HEK293 (cell line): Measurements from ENCODE around the gene TMA16.

Experiments used
- CTCF ChIA-PET: fragments of 350-600 bp; formaldehyde crosslinking; extraction: SDS; loops from one replicate; lab custom pipeline; 2021; ENCODE audit warnings: antibody characterized with exemption; lab: Yijun Ruan, JAX
- POLR2A ChIA-PET: fragments of 300-600 bp; formaldehyde crosslinking; extraction: SDS; loops from one replicate; lab custom pipeline; 2020; ENCODE audit warnings: antibody characterized with exemption, inconsistent platforms; lab: Yijun Ruan, JAX
- H3K27ac ChIP-seq: fragments of 200-500 bp; sonication (Bioruptor generic); 2 replicates; pipeline ENCODE4 v1.5.1; 2014; ENCODE audit warnings: low read depth, low read length, control low read depth, inconsistent platforms; ENCODE audit errors: extremely low read depth
- H3K36me3 ChIP-seq, 2 experiments: fragments of 200-500 bp in 1 of 2; sonication (Bioruptor generic) in 1 of 2; 1 replicate in 1 of 2; 2 replicates in 1 of 2; pipeline ENCODE4 v1.5.1; 2014 to 2017; ENCODE audit warnings: inconsistent platforms in 2 of 2, low read length in 2 of 2; ENCODE audit not compliant: control insufficient read depth in 2 of 2, insufficient read depth in 1 of 2
- H3K4me1 ChIP-seq: fragments of 200-500 bp; sonication (Bioruptor generic); 2 replicates; pipeline ENCODE4 v1.5.1; 2014; ENCODE audit warnings: mild to moderate bottlenecking, low read length, inconsistent platforms; ENCODE audit not compliant: control insufficient read depth, insufficient read depth
- H3K4me3 ChIP-seq: 2 replicates; pipeline ENCODE4 v1.5.1; 2011; ENCODE audit warnings: low read depth, mild to moderate bottlenecking, control low read depth, low read length, moderate library complexity
- H3K9me3 ChIP-seq: fragments of 200-500 bp; sonication (Bioruptor generic); 2 replicates; pipeline ENCODE4 v1.5.1; 2014; ENCODE audit warnings: low read depth, low read length, inconsistent platforms; ENCODE audit not compliant: control insufficient read depth, insufficient read depth
- BCL11B ChIP-seq: fragments of 450-650 bp; formaldehyde crosslinking; IDR thresholded peaks from 2 replicates; pipeline ENCODE4 v1.5.1; 2016; ENCODE audit warnings: low read depth, missing biosample characterization, missing genetic modification characterization
- EGR2 ChIP-seq: fragments of 450-650 bp; formaldehyde crosslinking; IDR thresholded peaks from 2 replicates; pipeline ENCODE4 v1.5.1; 2016; ENCODE audit warnings: low read depth, missing biosample characterization, missing genetic modification characterization
- OSR2 ChIP-seq: fragments of 450-650 bp; formaldehyde crosslinking; IDR thresholded peaks from 2 replicates; pipeline ENCODE4 v1.5.1; 2016; ENCODE audit warnings: missing biosample characterization, missing genetic modification characterization
- SCRT1 ChIP-seq: fragments of 450-650 bp; formaldehyde crosslinking; IDR thresholded peaks from 2 replicates; pipeline ENCODE4 v1.5.1; 2016; ENCODE audit warnings: missing biosample characterization, missing genetic modification characterization, borderline replicate concordance
- YY2 ChIP-seq: fragments of 450-650 bp; formaldehyde crosslinking; IDR thresholded peaks from 2 replicates; pipeline ENCODE4 v1.5.1; 2016; ENCODE audit warnings: missing biosample characterization, missing genetic modification characterization
- ZBTB7A ChIP-seq: fragments of 450-650 bp; formaldehyde crosslinking; IDR thresholded peaks from 2 replicates; pipeline ENCODE4 v1.5.1; 2016; ENCODE audit warnings: low read depth, missing biosample characterization, missing genetic modification characterization
- ZFP37 ChIP-seq: fragments of 450-650 bp; formaldehyde crosslinking; IDR thresholded peaks from 2 replicates; pipeline ENCODE4 v1.5.1; 2016; ENCODE audit warnings: missing biosample characterization, missing genetic modification characterization
- ZNF121 ChIP-seq: fragments of 450-650 bp; formaldehyde crosslinking; IDR thresholded peaks from 2 replicates; pipeline ENCODE4 v1.5.1; 2016; ENCODE audit warnings: missing biosample characterization, missing genetic modification characterization
- ZNF146 ChIP-seq: fragments of 450-650 bp; formaldehyde crosslinking; IDR thresholded peaks from 2 replicates; pipeline ENCODE4 v1.5.1; 2016; ENCODE audit warnings: missing biosample characterization, missing genetic modification characterization
- ZNF221 ChIP-seq: fragments of 450-650 bp; formaldehyde crosslinking; IDR thresholded peaks from 2 replicates; pipeline ENCODE4 v1.5.1; 2017; ENCODE audit warnings: missing biosample characterization, missing genetic modification characterization, borderline replicate concordance
- ZNF248 ChIP-seq: fragments of 450-650 bp; formaldehyde crosslinking; IDR thresholded peaks from 2 replicates; pipeline ENCODE4 v1.5.1; 2017; ENCODE audit warnings: missing biosample characterization, missing genetic modification characterization
- ZNF324 ChIP-seq: fragments of 450-650 bp; formaldehyde crosslinking; IDR thresholded peaks from 2 replicates; pipeline ENCODE4 v1.5.1; 2016; ENCODE audit warnings: missing biosample characterization, missing genetic modification characterization
- ZNF354C ChIP-seq: fragments of 450-650 bp; formaldehyde crosslinking; IDR thresholded peaks from 2 replicates; pipeline ENCODE4 v1.5.1; 2016; ENCODE audit warnings: missing biosample characterization, missing genetic modification characterization, low read depth, borderline replicate concordance
- ZNF391 ChIP-seq: fragments of 450-650 bp; formaldehyde crosslinking; IDR thresholded peaks from 2 replicates; pipeline ENCODE4 v1.5.1; 2016; ENCODE audit warnings: low read depth, missing biosample characterization, missing genetic modification characterization, borderline replicate concordance
- ZNF404 ChIP-seq: fragments of 450-650 bp; formaldehyde crosslinking; IDR thresholded peaks from 2 replicates; pipeline ENCODE4 v1.5.1; 2017; ENCODE audit warnings: missing biosample characterization, missing genetic modification characterization
- ZNF426 ChIP-seq: fragments of 450-650 bp; formaldehyde crosslinking; IDR thresholded peaks from 2 replicates; pipeline ENCODE4 v1.5.1; 2017; ENCODE audit warnings: missing biosample characterization, missing genetic modification characterization, mild to moderate bottlenecking, inconsistent platforms, moderate library complexity
- ZNF473 ChIP-seq: fragments of 450-650 bp; formaldehyde crosslinking; IDR thresholded peaks from 2 replicates; pipeline ENCODE4 v1.5.1; 2017; ENCODE audit warnings: missing biosample characterization, missing genetic modification characterization
- ZNF48 ChIP-seq: fragments of 450-650 bp; formaldehyde crosslinking; IDR thresholded peaks from 2 replicates; pipeline ENCODE4 v1.5.1; 2016; ENCODE audit warnings: missing biosample characterization, missing genetic modification characterization
- ZNF530 ChIP-seq: fragments of 450-650 bp; formaldehyde crosslinking; IDR thresholded peaks from 2 replicates; pipeline ENCODE4 v1.5.1; 2016; ENCODE audit warnings: low read depth, missing biosample characterization, missing genetic modification characterization
- ZNF621 ChIP-seq: fragments of 450-650 bp; formaldehyde crosslinking; IDR thresholded peaks from 2 replicates; pipeline ENCODE4 v1.5.1; 2017; ENCODE audit warnings: missing biosample characterization, missing genetic modification characterization
- ZNF664 ChIP-seq: fragments of 450-650 bp; formaldehyde crosslinking; IDR thresholded peaks from 2 replicates; pipeline ENCODE4 v1.5.1; 2016; ENCODE audit warnings: missing biosample characterization, missing genetic modification characterization
- ZNF701 ChIP-seq: fragments of 450-650 bp; formaldehyde crosslinking; IDR thresholded peaks from 2 replicates; pipeline ENCODE4 v1.5.1; 2016; ENCODE audit warnings: missing biosample characterization, missing genetic modification characterization
- ZNF76 ChIP-seq: fragments of 450-650 bp; formaldehyde crosslinking; IDR thresholded peaks from 2 replicates; pipeline ENCODE4; 2016; ENCODE audit warnings: low read depth, missing biosample characterization, missing genetic modification characterization, borderline replicate concordance
- ZSCAN23 ChIP-seq: fragments of 450-650 bp; formaldehyde crosslinking; IDR thresholded peaks from 2 replicates; pipeline ENCODE4 v1.5.1; 2016; ENCODE audit warnings: missing biosample characterization, missing genetic modification characterization
- ZSCAN30 ChIP-seq: fragments of 450-650 bp; IDR thresholded peaks from 2 replicates; pipeline ENCODE4 v1.5.1; 2018; ENCODE audit warnings: missing biosample characterization, mild to moderate bottlenecking, missing genetic modification characterization, moderate library complexity
- TF ChIP-seq, protein P1 (sequence below): fragments of 450-650 bp; formaldehyde crosslinking; conservative IDR thresholded peaks from 2 replicates; pipeline ENCODE4 v1.5.1; 2016; ENCODE audit warnings: low read depth, missing biosample characterization, missing genetic modification characterization
- TF ChIP-seq, protein P2 (sequence below): fragments of 450-650 bp; formaldehyde crosslinking; IDR thresholded peaks from 2 replicates; pipeline ENCODE4 v1.5.1; 2016; ENCODE audit warnings: missing biosample characterization, missing genetic modification characterization
- TF ChIP-seq, protein P3 (sequence below): fragments of 450-650 bp; formaldehyde crosslinking; IDR thresholded peaks from 2 replicates; pipeline ENCODE4 v1.5.1; 2017; ENCODE audit warnings: missing biosample characterization, missing genetic modification characterization

The TMA16 gene

DNA sequence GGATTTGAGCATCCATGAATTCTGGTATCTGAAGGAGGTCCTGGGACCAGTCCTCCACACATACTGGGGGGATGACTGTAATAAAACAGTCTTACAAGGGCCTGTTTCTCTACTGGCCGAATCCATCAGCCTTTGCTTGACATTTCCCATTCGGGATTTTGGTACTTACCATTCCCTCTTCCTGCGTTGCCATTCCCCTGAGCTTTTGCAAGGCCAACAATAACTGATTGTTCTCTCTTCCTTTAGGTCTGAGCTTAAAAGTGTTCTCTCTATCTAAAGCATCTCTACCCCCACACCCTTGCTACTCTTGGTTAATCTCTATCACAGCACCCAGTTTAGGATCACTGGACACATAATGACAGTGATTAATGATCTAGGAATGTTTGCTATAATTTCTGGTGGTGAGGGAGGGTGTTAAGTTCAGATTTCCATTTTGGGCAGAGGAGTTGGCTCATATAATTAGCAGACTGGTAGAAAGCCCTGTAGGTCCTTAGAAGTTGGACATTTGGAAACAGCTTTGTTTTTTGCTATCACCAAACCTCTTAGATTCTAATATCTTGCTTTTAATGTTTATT lies 29.4 kb downstream of the TMA16 start:
- Histone ChIP-seq H3K4me3 (no peak overlapping the region), H3K36me3 (peaks cover 12 to 67% of the 10 kb centered on the region in 2 experiments; a peak in 2 of 3 replicates), H3K4me1 (no peaks in the 10 kb centered on the region), H3K9me3 (no peaks in the 10 kb centered on the region), H3K27ac (no peak overlapping the region)
- POLR2A ChIA-PET = interaction anchor here (0.8 kb wide), 1 partner anchor 96 kb away, joined by 3 read pairs; no protein-coding TSS in a partner anchor
- TF ChIP-seq EGR2 (tag by site-specific recombination) = no peak
- TF ChIP-seq ZNF426 (tag by site-specific recombination) = no peak
- TF ChIP-seq, protein P1, sequence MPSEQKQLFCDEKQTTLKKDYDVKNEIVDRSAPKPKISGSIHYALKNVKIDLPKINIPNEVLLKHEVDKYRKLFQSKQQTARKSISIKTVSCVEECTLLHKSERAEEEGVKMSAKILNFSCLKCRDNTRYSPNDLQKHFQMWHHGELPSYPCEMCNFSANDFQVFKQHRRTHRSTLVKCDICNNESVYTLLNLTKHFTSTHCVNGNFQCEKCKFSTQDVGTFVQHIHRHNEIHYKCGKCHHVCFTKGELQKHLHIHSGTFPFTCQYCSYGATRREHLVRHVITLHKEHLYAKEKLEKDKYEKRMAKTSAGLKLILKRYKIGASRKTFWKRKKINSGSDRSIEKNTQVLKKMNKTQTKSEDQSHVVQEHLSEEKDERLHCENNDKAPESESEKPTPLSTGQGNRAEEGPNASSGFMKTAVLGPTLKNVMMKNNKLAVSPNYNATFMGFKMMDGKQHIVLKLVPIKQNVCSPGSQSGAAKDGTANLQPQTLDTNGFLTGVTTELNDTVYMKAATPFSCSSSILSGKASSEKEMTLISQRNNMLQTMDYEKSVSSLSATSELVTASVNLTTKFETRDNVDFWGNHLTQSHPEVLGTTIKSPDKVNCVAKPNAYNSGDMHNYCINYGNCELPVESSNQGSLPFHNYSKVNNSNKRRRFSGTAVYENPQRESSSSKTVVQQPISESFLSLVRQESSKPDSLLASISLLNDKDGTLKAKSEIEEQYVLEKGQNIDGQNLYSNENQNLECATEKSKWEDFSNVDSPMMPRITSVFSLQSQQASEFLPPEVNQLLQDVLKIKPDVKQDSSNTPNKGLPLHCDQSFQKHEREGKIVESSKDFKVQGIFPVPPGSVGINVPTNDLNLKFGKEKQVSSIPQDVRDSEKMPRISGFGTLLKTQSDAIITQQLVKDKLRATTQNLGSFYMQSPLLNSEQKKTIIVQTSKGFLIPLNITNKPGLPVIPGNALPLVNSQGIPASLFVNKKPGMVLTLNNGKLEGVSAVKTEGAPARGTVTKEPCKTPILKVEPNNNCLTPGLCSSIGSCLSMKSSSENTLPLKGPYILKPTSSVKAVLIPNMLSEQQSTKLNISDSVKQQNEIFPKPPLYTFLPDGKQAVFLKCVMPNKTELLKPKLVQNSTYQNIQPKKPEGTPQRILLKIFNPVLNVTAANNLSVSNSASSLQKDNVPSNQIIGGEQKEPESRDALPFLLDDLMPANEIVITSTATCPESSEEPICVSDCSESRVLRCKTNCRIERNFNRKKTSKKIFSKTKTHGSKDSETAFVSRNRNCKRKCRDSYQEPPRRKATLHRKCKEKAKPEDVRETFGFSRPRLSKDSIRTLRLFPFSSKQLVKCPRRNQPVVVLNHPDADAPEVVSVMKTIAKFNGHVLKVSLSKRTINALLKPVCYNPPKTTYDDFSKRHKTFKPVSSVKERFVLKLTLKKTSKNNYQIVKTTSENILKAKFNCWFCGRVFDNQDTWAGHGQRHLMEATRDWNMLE (tag by site-specific recombination) = no peak
- no peak for TF ChIP-seq ZNF221 (tag by site-specific recombination)
- TF ChIP-seq ZNF701 (tag by site-specific recombination) = no peak
- TF ChIP-seq ZNF146 (tag by site-specific recombination) = no peak
- TF ChIP-seq, protein P2, sequence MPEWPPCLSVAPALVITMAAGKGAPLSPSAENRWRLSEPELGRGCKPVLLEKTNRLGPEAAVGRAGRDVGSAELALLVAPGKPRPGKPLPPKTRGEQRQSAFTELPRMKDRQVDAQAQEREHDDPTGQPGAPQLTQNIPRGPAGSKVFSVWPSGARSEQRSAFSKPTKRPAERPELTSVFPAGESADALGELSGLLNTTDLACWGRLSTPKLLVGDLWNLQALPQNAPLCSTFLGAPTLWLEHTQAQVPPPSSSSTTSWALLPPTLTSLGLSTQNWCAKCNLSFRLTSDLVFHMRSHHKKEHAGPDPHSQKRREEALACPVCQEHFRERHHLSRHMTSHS (tag by site-specific recombination) = no peak
- TF ChIP-seq OSR2 (tag by site-specific recombination) = no peak
- TF ChIP-seq ZNF354C (tag by site-specific recombination) = no peak
- no peak for TF ChIP-seq ZNF664 (tag by site-specific recombination)
- TF ChIP-seq ZNF121 (tag by site-specific recombination) = no peak
- TF ChIP-seq ZNF530 = no peak
- no peak for TF ChIP-seq ZFP37 (tag by site-specific recombination)
- no peak for TF ChIP-seq SCRT1 (tag by site-specific recombination)
- CTCF ChIA-PET = no interaction called here

DNA sequence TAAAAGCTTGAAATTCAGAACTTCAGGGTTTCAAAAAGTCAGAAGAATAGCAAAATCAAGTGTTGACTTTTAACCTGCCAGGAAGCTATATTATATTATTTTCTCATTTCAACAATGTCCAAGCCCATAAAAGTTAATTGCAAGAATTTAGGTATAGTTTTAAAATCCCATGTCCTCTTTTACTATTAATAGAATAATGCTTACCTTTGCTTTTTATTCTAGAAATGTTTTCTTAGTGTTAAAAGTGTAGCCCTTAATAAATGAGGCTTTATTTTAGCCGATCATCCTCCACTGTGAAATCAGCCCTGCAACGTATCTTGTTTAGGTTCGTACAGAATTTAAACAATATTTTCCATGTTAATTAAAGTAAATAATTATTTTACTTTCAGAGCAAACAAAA lies 31.5 kb downstream of the TMA16 start:
- Histone ChIP-seq H3K9me3 (no peaks in the 10 kb centered on the region), H3K4me3 (no peak overlapping the region), H3K4me1 (no peaks in the 10 kb centered on the region), H3K27ac (no peak overlapping the region), H3K36me3 (peaks cover 12 to 64% of the 10 kb centered on the region in 2 experiments; a peak in 2 of 3 replicates)
- CTCF ChIA-PET = interaction anchor here (0.7 kb wide), 2 partner anchors 19 to 412 kb away, joined by 3 to 4 read pairs; no protein-coding TSS in a partner anchor
- POLR2A ChIA-PET = no interaction called here
- TF ChIP-seq, protein P3, sequence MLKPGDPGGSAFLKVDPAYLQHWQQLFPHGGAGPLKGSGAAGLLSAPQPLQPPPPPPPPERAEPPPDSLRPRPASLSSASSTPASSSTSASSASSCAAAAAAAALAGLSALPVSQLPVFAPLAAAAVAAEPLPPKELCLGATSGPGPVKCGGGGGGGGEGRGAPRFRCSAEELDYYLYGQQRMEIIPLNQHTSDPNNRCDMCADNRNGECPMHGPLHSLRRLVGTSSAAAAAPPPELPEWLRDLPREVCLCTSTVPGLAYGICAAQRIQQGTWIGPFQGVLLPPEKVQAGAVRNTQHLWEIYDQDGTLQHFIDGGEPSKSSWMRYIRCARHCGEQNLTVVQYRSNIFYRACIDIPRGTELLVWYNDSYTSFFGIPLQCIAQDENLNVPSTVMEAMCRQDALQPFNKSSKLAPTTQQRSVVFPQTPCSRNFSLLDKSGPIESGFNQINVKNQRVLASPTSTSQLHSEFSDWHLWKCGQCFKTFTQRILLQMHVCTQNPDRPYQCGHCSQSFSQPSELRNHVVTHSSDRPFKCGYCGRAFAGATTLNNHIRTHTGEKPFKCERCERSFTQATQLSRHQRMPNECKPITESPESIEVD (tag by site-specific recombination) = no peak
- TF ChIP-seq ZNF404 (tag by site-specific recombination) (no peak), ZNF621 (tag by site-specific recombination) (no peak), ZSCAN23 (tag by site-specific recombination) (no peak), ZNF391 (no peak), BCL11B (no peak), ZBTB7A (tag by site-specific recombination) (no peak), ZNF473 (tag by site-specific recombination) (no peak), ZNF76 (tag by site-specific recombination) (no peak), ZNF354C (tag by site-specific recombination) (no peak), ZNF48 (tag by site-specific recombination) (no peak), ZSCAN30 (no peak), YY2 (tag by site-specific recombination) (no peak), ZNF324 (no peak), ZNF248 (tag by site-specific recombination) (no peak)
